GM10266 (cell line): ENCODE data around the gene XXYLT1.

Experiments used
- DNase-seq: peaks from one replicate; pipeline ENCODE4 v3.0.0; 2012; ENCODE audit errors: extremely low spot score
- CTCF ChIP-seq: IDR thresholded peaks from 2 replicates; pipeline ENCODE4 v1.5.1; 2012; ENCODE audit warnings: mild to moderate bottlenecking, low read depth; ENCODE audit not compliant: control insufficient read depth, insufficient read depth; ENCODE audit errors: missing control alignments

XXYLT1 gene

GRCh38 chr3:195123281-195123691 lies 147.7 kb downstream of the XXYLT1 start:
- TF ChIP-seq CTCF, result no peak
- DNase-seq, result no peak

GRCh38 chr3:195122261-195122660 lies 148.7 kb downstream of the XXYLT1 start:
- no peak for TF ChIP-seq CTCF
- no peak for DNase-seq

GRCh38 chr3:195120267-195120601 lies 150.7 kb downstream of the XXYLT1 start:
- no peak for TF ChIP-seq CTCF
- no peak for DNase-seq

GRCh38 chr3:195119461-195120266 lies 151.3 kb downstream of the XXYLT1 start:
- no peak for DNase-seq
- TF ChIP-seq CTCF, result no peak

GRCh38 chr3:195118671-195119070 lies 152.3 kb downstream of the XXYLT1 start:
- no peak for TF ChIP-seq CTCF

GRCh38 chr3:195117978-195118581 lies 152.9 kb downstream of the XXYLT1 start:
- DNase-seq, result no peak
- no peak for TF ChIP-seq CTCF

More at GRCh38 chr3:195118671-195119070, 152.3 kb downstream of the XXYLT1 start:
- DNase-seq, result no peak
